Measurements from ENCODE around the gene CX3CR1.

DNA sequence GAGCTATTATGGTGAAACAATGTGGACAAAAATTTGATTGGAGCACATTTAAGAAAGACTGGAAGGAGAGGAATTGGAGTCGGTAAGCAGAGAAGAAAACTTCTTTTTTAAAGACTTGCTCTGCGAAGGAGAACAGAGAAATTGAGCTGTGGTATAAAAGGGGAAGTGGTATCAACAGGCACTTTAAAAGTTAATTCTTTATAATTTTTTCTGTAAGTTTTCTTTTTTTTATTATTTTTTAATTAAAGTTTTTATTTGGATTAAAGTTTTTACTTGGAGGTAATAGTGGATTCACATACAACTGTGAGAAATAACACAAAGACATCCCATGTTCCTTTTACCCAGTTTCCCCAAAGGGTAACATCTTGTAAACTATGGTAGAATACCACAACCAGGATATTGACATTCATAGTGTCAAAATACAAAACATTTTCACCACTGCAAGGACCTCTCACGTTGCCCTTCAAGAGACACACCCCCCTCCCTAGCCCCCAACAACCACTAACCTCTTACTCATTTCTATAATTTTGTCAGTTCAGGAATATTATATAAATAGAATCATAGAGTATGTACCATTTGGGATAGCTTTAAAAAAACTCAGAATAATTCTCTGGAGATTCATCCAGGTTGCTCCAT, 53.6 kb downstream of the CX3CR1 start:
- TF ChIP-seq MAFK (IDR thresholded peaks at IDR 0.05; ENCODE audit: low read depth, low read length) (no peak), POLR2A (IDR thresholded peaks at IDR 0.05; ENCODE audit: low read depth, low read length) (no peak)
- TF ChIP-seq, protein P1, sequence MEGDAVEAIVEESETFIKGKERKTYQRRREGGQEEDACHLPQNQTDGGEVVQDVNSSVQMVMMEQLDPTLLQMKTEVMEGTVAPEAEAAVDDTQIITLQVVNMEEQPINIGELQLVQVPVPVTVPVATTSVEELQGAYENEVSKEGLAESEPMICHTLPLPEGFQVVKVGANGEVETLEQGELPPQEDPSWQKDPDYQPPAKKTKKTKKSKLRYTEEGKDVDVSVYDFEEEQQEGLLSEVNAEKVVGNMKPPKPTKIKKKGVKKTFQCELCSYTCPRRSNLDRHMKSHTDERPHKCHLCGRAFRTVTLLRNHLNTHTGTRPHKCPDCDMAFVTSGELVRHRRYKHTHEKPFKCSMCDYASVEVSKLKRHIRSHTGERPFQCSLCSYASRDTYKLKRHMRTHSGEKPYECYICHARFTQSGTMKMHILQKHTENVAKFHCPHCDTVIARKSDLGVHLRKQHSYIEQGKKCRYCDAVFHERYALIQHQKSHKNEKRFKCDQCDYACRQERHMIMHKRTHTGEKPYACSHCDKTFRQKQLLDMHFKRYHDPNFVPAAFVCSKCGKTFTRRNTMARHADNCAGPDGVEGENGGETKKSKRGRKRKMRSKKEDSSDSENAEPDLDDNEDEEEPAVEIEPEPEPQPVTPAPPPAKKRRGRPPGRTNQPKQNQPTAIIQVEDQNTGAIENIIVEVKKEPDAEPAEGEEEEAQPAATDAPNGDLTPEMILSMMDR (conservative IDR thresholded peaks at IDR 0.05; ENCODE audit: low read depth, low read length) = no peak
